ENCODE results near the gene BIVM.

BIVM gene

DNA sequence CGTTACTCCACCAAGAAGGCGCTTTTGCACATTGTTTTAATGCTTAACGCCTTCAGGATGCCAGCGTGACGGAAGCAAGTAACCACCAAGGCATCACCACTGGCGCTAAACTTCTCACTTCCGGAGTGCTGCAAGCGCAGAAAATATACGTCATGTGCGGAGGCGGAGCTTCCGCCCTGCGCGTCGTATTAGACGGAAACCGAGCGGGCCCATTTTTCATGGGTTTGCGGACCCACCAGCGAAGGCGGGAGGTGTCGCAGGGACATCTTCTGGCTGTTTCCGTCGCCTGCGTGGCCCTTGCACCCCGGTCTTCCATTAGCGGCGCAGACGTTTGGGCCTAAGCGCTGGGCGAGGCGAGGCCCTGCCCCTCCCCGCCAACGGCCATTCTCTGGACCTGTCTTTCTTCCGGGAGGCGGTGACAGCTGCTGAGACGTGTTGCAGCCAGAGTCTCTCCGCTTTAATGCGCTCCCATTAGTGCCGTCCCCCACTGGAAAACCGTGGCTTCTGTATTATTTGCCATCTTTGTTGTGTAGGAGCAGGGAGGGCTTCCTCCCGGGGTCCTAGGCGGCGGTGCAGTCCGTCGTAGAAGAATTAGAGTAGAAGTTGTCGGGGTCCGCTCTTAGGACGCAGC is 46.8 kb downstream of the BIVM start, which contains the start of gene ERCC5:
Gene ERCC5 (plus strand): TSS at position 403 of the 631 bp plus-strand sequence. CDS start 235 bp downstream, outside the sequence.
- DNase-seq = peak; percentile 64

DNA sequence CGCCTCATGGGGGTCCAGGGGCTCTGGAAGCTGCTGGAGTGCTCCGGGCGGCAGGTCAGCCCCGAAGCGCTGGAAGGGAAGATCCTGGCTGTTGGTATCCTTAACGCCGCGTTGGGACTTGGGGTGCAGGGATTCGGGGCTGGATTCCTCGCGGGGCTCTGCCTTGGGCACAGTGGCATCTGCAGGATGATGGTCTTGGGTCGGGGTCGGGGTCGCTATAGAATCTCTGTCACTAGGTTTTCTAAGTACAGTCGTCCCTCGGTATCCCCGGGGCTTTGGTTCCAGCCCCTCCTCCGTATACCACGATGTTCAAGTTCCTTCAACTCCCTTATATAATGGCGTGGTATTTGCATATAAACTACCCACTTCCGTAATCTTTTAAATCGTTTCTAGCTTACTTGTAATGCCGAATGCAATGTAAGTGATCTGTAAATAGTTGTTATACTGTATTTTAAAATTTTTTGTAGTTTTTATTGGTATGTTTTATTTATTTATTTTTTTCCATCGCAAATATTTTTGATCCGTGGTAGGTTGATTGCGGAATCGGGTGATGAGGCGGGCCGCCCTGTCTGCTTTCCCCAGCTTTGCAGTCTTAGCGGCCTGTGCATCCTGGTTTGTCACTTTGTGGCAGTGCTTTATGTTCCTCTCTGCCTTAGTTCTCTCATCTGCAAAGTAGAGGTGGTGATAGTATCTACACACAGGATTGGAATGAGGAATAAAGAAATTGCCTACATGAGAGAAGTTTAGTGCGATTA is 47.5 kb downstream of the BIVM start:
- no peak for DNase-seq

- no peak for DNase-seq
Measured at GRCh38 chr13:102847272-102848234, 48.6 kb downstream of the BIVM start.

GRCh38 chr13:102848956-102849355 is 50.0 kb downstream of the BIVM start:
- no peak for DNase-seq

GRCh38 chr13:102852556-102852955 is 53.6 kb downstream of the BIVM start:
- no peak for DNase-seq

GRCh38 chr13:102854675-102855074 is 55.8 kb downstream of the BIVM start:
- no peak for DNase-seq

DNA sequence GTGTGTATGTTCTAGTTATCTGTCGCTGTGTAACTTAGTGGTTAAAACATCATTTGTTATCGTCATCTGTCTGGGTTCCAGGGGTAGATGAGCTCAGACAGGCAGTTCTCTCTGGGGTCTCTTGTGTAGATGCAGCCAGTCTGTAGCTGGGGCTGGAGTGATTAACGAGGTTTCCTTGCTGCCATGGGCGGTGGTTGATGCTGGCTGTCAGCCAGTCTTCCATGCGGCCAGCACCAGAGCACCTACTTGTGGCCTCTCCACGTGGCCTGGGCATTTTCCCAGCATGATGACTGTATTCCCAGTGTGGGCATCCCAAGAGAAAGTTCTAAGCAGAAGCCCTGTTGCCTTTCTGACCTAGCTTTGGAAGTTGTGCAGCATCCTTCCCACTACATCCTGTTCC is 57.6 kb downstream of the BIVM start:
- DNase-seq = no peak

GRCh38 chr13:102862624-102863210 is 63.8 kb downstream of the BIVM start:
- DNase-seq = no peak

DNA sequence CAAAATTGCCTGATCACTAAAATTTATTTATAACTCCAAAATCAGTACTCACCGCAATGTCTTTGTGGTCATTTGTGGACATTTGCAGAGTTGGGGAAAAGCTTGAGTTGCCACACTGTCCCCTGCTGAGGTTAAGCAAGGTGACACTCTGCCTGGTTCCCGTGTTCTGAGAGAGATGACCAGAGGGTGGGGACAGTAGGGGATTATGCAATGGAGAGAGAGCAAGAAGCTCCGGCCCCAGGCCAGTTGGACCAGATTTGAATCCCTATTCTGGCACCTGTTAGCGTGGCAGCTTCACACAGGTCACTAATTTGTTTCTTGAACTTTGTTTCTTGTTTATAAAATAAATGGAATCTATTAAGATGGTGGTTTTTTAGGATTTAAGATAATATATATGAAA is 64.7 kb downstream of the BIVM start:
- DNase-seq = no peak

DNA sequence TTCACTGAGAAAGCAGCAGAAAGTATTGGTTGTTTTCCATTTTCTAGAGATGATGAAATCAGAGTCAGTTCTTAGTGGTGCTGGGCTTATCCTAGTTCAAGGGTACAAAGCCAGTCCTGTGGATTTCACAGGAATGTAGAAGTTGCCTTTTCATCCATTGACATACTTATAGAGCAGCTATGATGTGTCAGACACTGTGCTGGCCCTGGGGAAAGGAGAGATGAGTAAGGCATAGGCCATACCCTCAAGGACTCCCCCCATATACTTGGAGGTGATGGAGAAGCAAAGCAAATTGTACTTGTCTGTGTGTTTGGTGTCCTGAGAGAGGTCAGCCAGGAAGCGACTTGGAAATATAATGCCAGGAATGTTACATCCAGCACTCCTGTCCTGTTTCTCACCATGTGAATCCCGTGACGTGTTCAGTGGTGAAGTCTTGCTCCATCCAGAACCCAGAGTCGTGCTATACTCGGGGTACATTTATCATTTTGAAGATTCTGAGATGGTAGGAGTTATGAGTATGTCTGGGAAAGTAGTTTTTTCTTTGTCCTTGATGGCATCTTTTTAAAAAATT is 69.5 kb downstream of the BIVM start:
- no peak for DNase-seq

- DNase-seq = no peak
Measured at GRCh38 chr13:102869948-102870676, 71.2 kb downstream of the BIVM start.

DNA sequence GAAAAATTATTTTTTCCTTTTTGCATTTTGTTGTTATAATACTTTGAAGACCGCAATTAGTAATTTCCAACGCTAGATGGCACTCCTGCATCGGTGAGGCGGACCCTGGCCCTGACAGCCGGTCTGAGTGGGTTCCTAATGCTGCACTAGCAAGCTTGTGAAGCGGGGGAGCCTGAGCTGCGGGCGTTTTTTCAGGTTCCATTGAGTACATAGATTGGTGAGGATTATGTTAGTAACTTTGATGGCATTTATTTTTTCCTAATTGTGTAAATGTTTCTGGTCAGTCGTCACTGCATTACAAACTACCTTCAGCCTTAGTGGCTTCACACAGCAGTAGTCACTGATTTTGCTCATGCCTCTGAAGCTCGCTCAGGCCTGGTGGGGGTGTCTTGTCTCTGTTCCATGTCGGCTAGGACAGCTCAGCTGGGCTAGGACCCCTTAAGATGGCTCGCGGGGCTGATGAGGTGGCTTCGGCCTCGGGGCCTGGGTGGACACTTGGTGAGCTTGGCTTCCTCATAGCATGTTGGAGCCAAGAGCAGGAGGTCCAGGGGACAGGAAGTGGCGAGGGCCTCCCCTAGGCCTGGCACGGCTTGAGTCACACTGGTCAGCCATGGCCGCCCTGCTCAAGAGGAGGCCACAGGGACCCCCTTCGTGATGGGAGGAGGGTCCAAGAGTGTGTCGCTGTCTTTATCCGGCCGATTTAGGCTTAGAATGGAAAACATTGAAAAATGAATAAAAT is 71.9 kb downstream of the BIVM start:
- peak; percentile 21 for DNase-seq

- no peak for DNase-seq
Measured at GRCh38 chr13:102872131-102872530, 73.2 kb downstream of the BIVM start.

GRCh38 chr13:102872531-102872930 is 73.6 kb downstream of the BIVM start:
- DNase-seq = no peak

- DNase-seq = no peak
Measured at GRCh38 chr13:102873653-102874052, 74.7 kb downstream of the BIVM start.

DNA sequence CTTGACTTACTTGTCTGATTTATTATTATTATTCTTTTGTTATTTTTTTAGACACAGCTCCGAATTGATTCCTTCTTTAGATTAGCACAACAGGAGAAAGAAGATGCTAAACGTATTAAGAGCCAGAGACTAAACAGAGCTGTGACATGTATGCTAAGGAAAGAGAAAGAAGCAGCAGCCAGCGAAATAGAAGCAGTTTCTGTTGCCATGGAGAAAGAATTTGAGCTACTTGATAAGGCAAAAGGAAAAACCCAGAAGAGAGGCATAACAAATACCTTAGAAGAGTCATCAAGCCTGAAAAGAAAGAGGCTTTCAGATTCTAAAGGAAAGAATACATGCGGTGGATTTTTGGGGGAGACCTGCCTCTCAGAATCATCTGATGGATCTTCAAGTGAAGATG is 76.3 kb downstream of the BIVM start:
- DNase-seq = no peak

DNA sequence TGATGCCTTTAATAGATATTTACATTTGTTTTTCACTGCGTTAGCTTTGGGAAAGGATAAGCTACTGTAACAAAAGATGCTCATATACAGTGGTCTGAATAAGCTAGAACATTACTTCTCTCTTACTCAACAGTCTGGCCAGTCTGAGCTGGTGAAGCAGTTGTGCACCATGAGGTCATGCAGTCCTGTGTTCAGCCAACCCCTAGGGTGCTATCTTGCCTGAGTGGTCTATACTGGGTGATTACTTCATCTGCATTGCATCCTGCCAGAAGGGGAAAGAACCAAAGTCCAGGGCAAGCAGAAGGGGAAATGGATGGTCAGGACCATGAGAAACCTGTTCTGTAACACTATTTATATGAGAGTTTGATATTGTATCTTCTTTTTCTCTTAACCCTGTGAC is 78.4 kb downstream of the BIVM start:
- DNase-seq = no peak

- no peak for DNase-seq
Measured at GRCh38 chr13:102878481-102878880, 79.6 kb downstream of the BIVM start.

DNA sequence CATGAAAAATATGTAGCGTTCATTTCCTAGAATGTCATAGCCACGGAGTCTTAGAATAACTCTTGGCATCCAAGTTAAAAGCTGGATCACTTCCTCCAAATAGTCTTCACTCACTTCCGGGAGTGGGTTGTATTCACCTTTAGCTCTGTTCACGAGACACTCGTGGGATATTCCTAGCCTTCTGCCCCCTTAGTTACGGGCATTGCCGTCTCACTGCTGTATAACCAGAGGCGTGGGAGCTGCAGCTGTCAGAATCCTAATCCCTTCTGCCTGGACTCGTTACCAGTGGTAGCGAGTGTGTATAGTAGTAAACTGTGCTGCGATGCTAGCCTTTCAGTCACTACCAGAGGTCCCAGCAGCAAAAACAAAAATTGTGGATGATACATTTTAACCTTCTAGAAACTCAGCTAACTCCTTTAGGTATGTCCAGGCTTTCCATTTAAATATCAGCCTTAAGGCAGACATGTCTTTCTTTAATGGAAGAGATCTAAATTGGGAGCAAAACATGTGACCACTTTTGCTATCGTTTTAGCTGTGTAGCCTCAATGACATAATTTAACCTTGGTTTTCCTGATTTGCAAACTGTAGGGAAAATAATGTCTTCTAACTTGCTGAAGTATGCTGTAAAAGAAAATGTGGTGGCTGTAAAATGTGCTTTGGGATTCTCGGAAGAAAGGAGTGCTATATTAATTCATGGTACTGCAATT is 81.0 kb downstream of the BIVM start:
- DNase-seq = no peak
